ENCODE results near the gene RAB40A.
A peak's percentile ranks its signal among the peaks of the same experiment; 100 is the strongest.
"Not testable (repeated sequence)": the region's sequence is repeated elsewhere in the genome, so short reads cannot be mapped to it uniquely, and the experiment has no call there.

The RAB40A gene

GRCh38 chrX:103520386-103520785, 1.1 kb upstream of the RAB40A start:
- DNase-seq = no peak

- DNase-seq = no peak
Observed at GRCh38 chrX:103518571-103518970, 718 bp downstream of the RAB40A start.

- DNase-seq = no peak
Observed at GRCh38 chrX:103517246-103517645, 2.0 kb downstream of the RAB40A start.

GRCh38 chrX:103513476-103514108, 5.7 kb downstream of the RAB40A start:
- no peak for DNase-seq

- DNase-seq = no peak
Observed at GRCh38 chrX:103513067-103513466, 6.2 kb downstream of the RAB40A start.

GRCh38 chrX:103510031-103510430, 9.3 kb downstream of the RAB40A start:
- DNase-seq = no peak

GRCh38 chrX:103503853-103504207, 15.5 kb downstream of the RAB40A start:
- no peak for DNase-seq

- no peak for DNase-seq
Observed at GRCh38 chrX:103503163-103503852, 16.0 kb downstream of the RAB40A start.

- no peak for DNase-seq
Observed at GRCh38 chrX:103498786-103499185, 20.5 kb downstream of the RAB40A start.

- no peak for DNase-seq
Observed at GRCh38 chrX:103495786-103496185, 23.5 kb downstream of the RAB40A start.

- not testable (repeated sequence) for DNase-seq
Observed at GRCh38 chrX:103493578-103493977, 25.7 kb downstream of the RAB40A start.

GRCh38 chrX:103489733-103490132, 29.6 kb downstream of the RAB40A start:
- peak; percentile 32 for DNase-seq

GRCh38 chrX:103488794-103489193, 30.5 kb downstream of the RAB40A start:
- no peak for DNase-seq

GRCh38 chrX:103488332-103488731, 31.0 kb downstream of the RAB40A start:
- no peak for DNase-seq

GRCh38 chrX:103483720-103484119, 35.6 kb downstream of the RAB40A start:
- DNase-seq = no peak

- no peak for DNase-seq
Observed at GRCh38 chrX:103480526-103480925, 38.8 kb downstream of the RAB40A start.

GRCh38 chrX:103477496-103477895, 41.8 kb downstream of the RAB40A start:
- DNase-seq = no peak

GRCh38 chrX:103475381-103475780, 43.9 kb downstream of the RAB40A start:
- no peak for DNase-seq

- not testable (repeated sequence) for DNase-seq
Observed at GRCh38 chrX:103469977-103470376, 49.3 kb downstream of the RAB40A start.

GRCh38 chrX:103467887-103468286, 51.4 kb downstream of the RAB40A start:
- DNase-seq = no peak

GRCh38 chrX:103467156-103467555, 52.1 kb downstream of the RAB40A start:
- DNase-seq = no peak

GRCh38 chrX:103464774-103465117, 54.5 kb downstream of the RAB40A start:
- peak; percentile 68 for DNase-seq

GRCh38 chrX:103464072-103464773, 55.1 kb downstream of the RAB40A start:
- no peak for DNase-seq

GRCh38 chrX:103461156-103461555, 58.1 kb downstream of the RAB40A start:
- no peak for DNase-seq

All from stimulated activated CD4-positive, alpha-beta T cell treated with anti-CD3 and anti-CD28 coated beads, Interleukin-12 subunit alpha, Interleukin-12 subunit beta, amount 100 ng/mL, for 4 hours (primary cell).